Measurements from ENCODE around the gene ADARB1. TPM values are rescaled to one million over a fixed set of nuclear protein-coding genes. Genes with fewer than 3 reads are reported as not detected.

The ADARB1 gene
- total and polyA plus RNA-seq, 2 donors (not counting 1 experiment from before 2014, with no cell fraction given), result 17.1 to 33.3 TPM

- peak overlapping the region; percentile 40 for H3K4me3 Mint-ChIP-seq
- H3K4me2 ChIP-seq (replicated peaks; ENCODE audit: low read depth, low read length, poor library complexity, severe bottlenecking), result peak overlapping the region; percentile 56
- peaks cover 0 to 3% (median 0%) of the 10 kb centered on the region in 3 donors for H3K9me3 ChIP-seq (ENCODE audit: control extremely low read depth in 1 of 3, control insufficient read depth in 2 of 3, insufficient read depth in 1 of 3, low read length in 2 of 3)
- H3K36me3 ChIP-seq (replicated peaks in 1 of 2; ENCODE audit: control extremely low read depth in 1 of 2, control insufficient read depth in 1 of 2, extremely low read depth in 1 of 2, insufficient read depth in 2 of 2, low read length in 1 of 2), result no peaks in the 10 kb centered on the region
- H3K27ac ChIP-seq (ENCODE audit: low read length in 2 of 2), result peak overlapping the region in 1 of 2 donors; percentile 50
- ChIA-PET POLR2A (no interaction called here), CTCF (interaction anchor here (1.7 to 3.3 kb wide), 6 partner anchors 9 to 24 kb away, joined by 7 to 50 read pairs (median 12); no protein-coding TSS in a partner anchor)
- no peak overlapping the region for H3K27ac Mint-ChIP-seq
- H3K4me1 ChIP-seq (ENCODE audit: control insufficient read depth in 2 of 2, insufficient read depth in 2 of 2, low read length in 2 of 2), result peaks cover 83 to 93% of the 10 kb centered on the region in 2 donors
- intact Hi-C loops (cut with micrococcal nuclease), result loop anchor here (5.0 kb wide), 2 partner anchors 546 to 1251 kb away; no protein-coding TSS in a partner anchor
- H4K20me1 ChIP-seq (ENCODE audit: control insufficient read depth, insufficient read depth, low read length, poor library complexity, severe bottlenecking), result no peaks in the 10 kb centered on the region
- DNase-seq, result no peak
- TF ChIP-seq, protein P1, sequence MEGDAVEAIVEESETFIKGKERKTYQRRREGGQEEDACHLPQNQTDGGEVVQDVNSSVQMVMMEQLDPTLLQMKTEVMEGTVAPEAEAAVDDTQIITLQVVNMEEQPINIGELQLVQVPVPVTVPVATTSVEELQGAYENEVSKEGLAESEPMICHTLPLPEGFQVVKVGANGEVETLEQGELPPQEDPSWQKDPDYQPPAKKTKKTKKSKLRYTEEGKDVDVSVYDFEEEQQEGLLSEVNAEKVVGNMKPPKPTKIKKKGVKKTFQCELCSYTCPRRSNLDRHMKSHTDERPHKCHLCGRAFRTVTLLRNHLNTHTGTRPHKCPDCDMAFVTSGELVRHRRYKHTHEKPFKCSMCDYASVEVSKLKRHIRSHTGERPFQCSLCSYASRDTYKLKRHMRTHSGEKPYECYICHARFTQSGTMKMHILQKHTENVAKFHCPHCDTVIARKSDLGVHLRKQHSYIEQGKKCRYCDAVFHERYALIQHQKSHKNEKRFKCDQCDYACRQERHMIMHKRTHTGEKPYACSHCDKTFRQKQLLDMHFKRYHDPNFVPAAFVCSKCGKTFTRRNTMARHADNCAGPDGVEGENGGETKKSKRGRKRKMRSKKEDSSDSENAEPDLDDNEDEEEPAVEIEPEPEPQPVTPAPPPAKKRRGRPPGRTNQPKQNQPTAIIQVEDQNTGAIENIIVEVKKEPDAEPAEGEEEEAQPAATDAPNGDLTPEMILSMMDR (IDR thresholded peaks at IDR 0.05), result no peak
- no peak for TF ChIP-seq EZH2 (IDR thresholded peaks at IDR 0.05; ENCODE audit: borderline replicate concordance, insufficient read depth, low read depth, low read length, poor library complexity, severe bottlenecking)
- H3K27me3 ChIP-seq (replicated peaks in 1 of 4; ENCODE audit: control extremely low read depth in 1 of 4, control insufficient read depth in 3 of 4, insufficient read depth in 4 of 4, low read length in 3 of 4), result no peaks in the 10 kb centered on the region
- no peaks in the 10 kb centered on the region for H3K27me3 Mint-ChIP-seq
- 35% methylated on average over 5 of the region's 6 CpGs for WGBS (ENCODE audit: insufficient coverage)
- H3K9me3 Mint-ChIP-seq (ENCODE audit: insufficient read depth), result no peaks in the 10 kb centered on the region
- peak overlapping the region in 1 of 5 experiments; percentile 10 for H3K4me3 ChIP-seq (ENCODE audit: control extremely low read depth in 1 of 5, extremely low read depth in 1 of 5, insufficient read depth in 1 of 5, low read depth in 2 of 5, low read length in 4 of 5)
- no peak for ATAC-seq (ENCODE audit: low read depth)
- peak overlapping the region; percentile 6 for H3K9ac ChIP-seq (ENCODE audit: low read length)
- peaks cover 91% of the 10 kb centered on the region for H3K4me1 Mint-ChIP-seq
- H3K79me2 ChIP-seq (ENCODE audit: control insufficient read depth, insufficient read depth, low read length), result peaks cover 82% of the 10 kb centered on the region
- H2AFZ ChIP-seq (ENCODE audit: insufficient read depth, low read depth, low read length, poor library complexity, severe bottlenecking), result no peak overlapping the region
Observed at GRCh38 chr21:45113543-45113942, 39.2 kb downstream of the ADARB1 start.

DNA sequence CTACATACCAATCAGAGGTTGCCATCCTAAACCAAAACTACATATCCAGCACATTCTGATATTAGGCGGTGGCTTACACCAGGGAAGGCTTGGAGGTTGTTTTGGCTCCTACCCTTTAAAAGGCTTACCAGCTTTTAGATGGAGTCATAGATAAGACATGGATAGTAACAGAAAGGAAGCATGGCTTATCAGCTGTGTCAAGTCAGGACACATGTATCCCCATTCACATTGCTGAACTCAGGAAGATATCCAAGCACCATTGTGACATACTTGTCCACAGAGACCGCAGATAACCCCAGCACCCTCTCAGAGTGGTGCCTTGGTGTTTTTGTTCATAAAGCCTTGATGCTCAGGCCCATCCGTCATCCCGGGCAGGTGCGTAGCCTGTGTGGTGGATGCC is 39.7 kb downstream of the ADARB1 start:
- H3K9me3 ChIP-seq (ENCODE audit: control extremely low read depth in 1 of 3, control insufficient read depth in 2 of 3, insufficient read depth in 1 of 3, low read length in 2 of 3), result peaks cover 0 to under 1% (median 0%) of the 10 kb centered on the region in 3 donors
- H3K27ac ChIP-seq (ENCODE audit: low read length in 2 of 2), result peak overlapping the region in 1 of 2 donors; percentile 50
- WGBS (ENCODE audit: insufficient coverage), result 83% methylated on average over 1 of the region's 5 CpGs
- DNase-seq, result no peak
- no peaks in the 10 kb centered on the region for H3K27me3 ChIP-seq (replicated peaks in 1 of 4; ENCODE audit: control extremely low read depth in 1 of 4, control insufficient read depth in 3 of 4, insufficient read depth in 4 of 4, low read length in 3 of 4)
- H3K27ac Mint-ChIP-seq, result no peak overlapping the region
- CTCF ChIA-PET, result interaction anchor here (1.7 to 3.3 kb wide), 6 partner anchors 8 to 24 kb away, joined by 7 to 50 read pairs (median 12); no protein-coding TSS in a partner anchor
- H2AFZ ChIP-seq (ENCODE audit: insufficient read depth, low read depth, low read length, poor library complexity, severe bottlenecking), result no peak overlapping the region
- TF ChIP-seq, protein P1 (IDR thresholded peaks at IDR 0.05), result no peak
- TF ChIP-seq EZH2 (IDR thresholded peaks at IDR 0.05; ENCODE audit: borderline replicate concordance, insufficient read depth, low read depth, low read length, poor library complexity, severe bottlenecking), result no peak
- no peaks in the 10 kb centered on the region for H3K9me3 Mint-ChIP-seq (ENCODE audit: insufficient read depth)
- peak overlapping the region; percentile 13 for H3K4me3 Mint-ChIP-seq
- ATAC-seq (ENCODE audit: low read depth), result no peak
- H3K4me3 ChIP-seq (ENCODE audit: control extremely low read depth in 1 of 5, extremely low read depth in 1 of 5, insufficient read depth in 1 of 5, low read depth in 2 of 5, low read length in 4 of 5), result no peak overlapping the region
- H3K36me3 ChIP-seq (replicated peaks in 1 of 2; ENCODE audit: control extremely low read depth in 1 of 2, control insufficient read depth in 1 of 2, extremely low read depth in 1 of 2, insufficient read depth in 2 of 2, low read length in 1 of 2), result no peaks in the 10 kb centered on the region
- intact Hi-C loops (cut with micrococcal nuclease), result loop anchor here (5.0 kb wide), 2 partner anchors 547 to 1252 kb away; no protein-coding TSS in a partner anchor
- H3K9ac ChIP-seq (ENCODE audit: low read length), result peak overlapping the region; percentile 6
- H3K27me3 Mint-ChIP-seq, result no peaks in the 10 kb centered on the region
- H3K79me2 ChIP-seq (ENCODE audit: control insufficient read depth, insufficient read depth, low read length), result peaks cover 82% of the 10 kb centered on the region
- peak overlapping the region; percentile 56 for H3K4me2 ChIP-seq (replicated peaks; ENCODE audit: low read depth, low read length, poor library complexity, severe bottlenecking)
- H3K4me1 Mint-ChIP-seq, result peaks cover 89% of the 10 kb centered on the region
- peaks cover 80 to 89% of the 10 kb centered on the region in 2 donors for H3K4me1 ChIP-seq (ENCODE audit: control insufficient read depth in 2 of 2, insufficient read depth in 2 of 2, low read length in 2 of 2)
- H4K20me1 ChIP-seq (ENCODE audit: control insufficient read depth, insufficient read depth, low read length, poor library complexity, severe bottlenecking), result no peaks in the 10 kb centered on the region
- POLR2A ChIA-PET, result interaction anchor here (0.5 kb wide), 1 partner anchor 186 kb away, joined by 6 read pairs; no protein-coding TSS in a partner anchor

All from B cell (primary cell).